IMR-90 (cell line): ENCODE measurements around the gene MED17. TPM values are rescaled to one million over a fixed set of nuclear protein-coding genes. Genes with fewer than 3 reads are reported as not detected.

Experiments used
- ATAC-seq: fragments of 200-7000 bp; cut with Tn5 transposase; 2 replicates; pipeline ENCODE4 v1.9.1; 2020; ENCODE audit warnings: low read depth, mild to moderate bottlenecking, moderate library complexity
- BruUV-seq: library from RNA; stranded (reverse); fragments of 400-500 nt; replicated peaks from 2 replicates; lab custom pipeline; 2021; lab: Mats Ljungman, UMichigan
- CTCF ChIA-PET: fragments of 300-600 bp; formaldehyde crosslinking; extraction: SDS; loops from one replicate; lab custom pipeline; 2021; ENCODE audit warnings: antibody characterized with exemption; lab: Yijun Ruan, JAX
- POLR2A ChIA-PET: fragments of 300-600 bp; sonication (Branson Sonifier 250); formaldehyde crosslinking; loops from one replicate; lab custom pipeline; 2022; ENCODE audit warnings: antibody characterized with exemption; ENCODE audit not compliant: unreplicated experiment; lab: Charles Lee
- DNase-seq: peaks from one replicate; pipeline ENCODE4 v3.0.0; 2013
- H2AFZ ChIP-seq: replicated peaks from 2 replicates; pipeline ENCODE3; 2013; ENCODE audit warnings: low read length, mild to moderate bottlenecking; ENCODE audit not compliant: poor library complexity
- H2AK5ac ChIP-seq: 2 replicates; pipeline ENCODE4 v1.6.1; 2013; ENCODE audit warnings: low read depth, low read length, inconsistent platforms
- H2AK9ac ChIP-seq: replicated peaks from 2 replicates; pipeline ENCODE3; 2013; ENCODE audit warnings: mild to moderate bottlenecking, low read depth, low read length, moderate library complexity; ENCODE audit not compliant: poor library complexity
- H2BK120ac ChIP-seq: 2 replicates; pipeline ENCODE4 v1.6.1; 2013; ENCODE audit warnings: low read depth, low read length, inconsistent platforms
- H2BK15ac ChIP-seq: 3 replicates; pipeline ENCODE4 v1.6.1; 2013; ENCODE audit warnings: low read depth, low read length, inconsistent platforms
- H2BK20ac ChIP-seq: 2 replicates; pipeline ENCODE4 v1.6.1; 2013; ENCODE audit warnings: low read depth, mild to moderate bottlenecking, inconsistent platforms, low read length, moderate library complexity
- H2BK5ac ChIP-seq: 2 replicates; pipeline ENCODE4 v1.6.1; 2013; ENCODE audit warnings: mild to moderate bottlenecking, low read depth, low read length, inconsistent platforms; ENCODE audit not compliant: poor library complexity, severe bottlenecking
- H3K14ac ChIP-seq: replicated peaks from 2 replicates; pipeline ENCODE4 v1.6.1; 2013; ENCODE audit warnings: low read depth, low read length, inconsistent platforms
- H3K18ac ChIP-seq: 2 replicates; pipeline ENCODE4 v1.6.1; 2013; ENCODE audit warnings: low read depth, low read length, control low read depth
- H3K23ac ChIP-seq: 2 replicates; pipeline ENCODE4 v1.6.1; 2013; ENCODE audit warnings: low read depth, low read length, inconsistent platforms
- H3K27ac ChIP-seq: 2 replicates; pipeline ENCODE4 v1.5.1; 2013; ENCODE audit warnings: mild to moderate bottlenecking, control low read depth, low read length; ENCODE audit not compliant: insufficient read depth
- H3K27me3 ChIP-seq: 2 replicates; pipeline ENCODE4 v1.6.1; 2013; ENCODE audit warnings: low read length; ENCODE audit not compliant: control insufficient read depth, insufficient read depth
- H3K36me3 ChIP-seq: 2 replicates; pipeline ENCODE4 v1.6.1; 2013; ENCODE audit warnings: low read length, mixed read lengths; ENCODE audit not compliant: control insufficient read depth, insufficient read depth
- H3K4ac ChIP-seq: 2 replicates; pipeline ENCODE4 v1.6.1; 2013; ENCODE audit warnings: low read depth, low read length, inconsistent platforms
- H3K4me1 ChIP-seq: 2 replicates; pipeline ENCODE4 v1.6.1; 2013; ENCODE audit warnings: low read length, mixed read lengths; ENCODE audit not compliant: control insufficient read depth, insufficient read depth
- H3K4me2 ChIP-seq: 2 replicates; pipeline ENCODE4 v1.6.1; 2013; ENCODE audit warnings: low read depth, mild to moderate bottlenecking, control low read depth, low read length, moderate library complexity
- H3K4me3 ChIP-seq: 2 replicates; pipeline ENCODE4 v1.5.1; 2013; ENCODE audit warnings: low read depth, mild to moderate bottlenecking, control low read depth, low read length, moderate library complexity; ENCODE audit not compliant: insufficient read depth
- H3K56ac ChIP-seq: 2 replicates; pipeline ENCODE4 v1.6.1; 2013; ENCODE audit warnings: low read length, inconsistent platforms; ENCODE audit not compliant: insufficient read depth; ENCODE audit errors: extremely low read depth
- H3K79me1 ChIP-seq, 2 experiments: 2 replicates each; pipeline ENCODE4 v1.6.1; 2013; ENCODE audit warnings: low read length in 2 of 2, inconsistent platforms in 1 of 2, low read depth in 1 of 2
- H3K9ac ChIP-seq: 2 replicates; pipeline ENCODE4 v1.6.1; 2013; ENCODE audit warnings: low read depth, low read length, control low read depth
- H3K9me1 ChIP-seq: 2 replicates; pipeline ENCODE4 v1.6.1; 2013; ENCODE audit warnings: low read length, inconsistent platforms; ENCODE audit not compliant: insufficient read depth
- H3K9me3 ChIP-seq: 2 replicates; pipeline ENCODE4 v1.6.1; 2013; ENCODE audit warnings: low read length; ENCODE audit not compliant: control insufficient read depth, insufficient read depth
- H4K20me1 ChIP-seq: 2 replicates; pipeline ENCODE4 v1.6.1; 2013; ENCODE audit warnings: low read length, inconsistent platforms; ENCODE audit not compliant: insufficient read depth
- H4K5ac ChIP-seq: 2 replicates; pipeline ENCODE4 v1.6.1; 2013; ENCODE audit warnings: mild to moderate bottlenecking, low read depth, low read length, control low read depth
- H4K8ac ChIP-seq, 2 experiments: 2 replicates each; pipeline ENCODE4 v1.6.1; 2013; ENCODE audit warnings: low read depth in 2 of 2, low read length in 2 of 2, control low read depth in 1 of 2, inconsistent platforms in 1 of 2
- H4K91ac ChIP-seq: 2 replicates; pipeline ENCODE4 v1.6.1; 2013; ENCODE audit warnings: low read depth, low read length, inconsistent platforms; ENCODE audit not compliant: insufficient read depth
- BHLHE40 ChIP-seq: fragments of 150-350 bp; IDR thresholded peaks from 2 replicates; pipeline ENCODE4 v1.6.1; 2016; ENCODE audit warnings: mild to moderate bottlenecking, low read depth, low read length
- CEBPB ChIP-seq: IDR thresholded peaks from 2 replicates; pipeline ENCODE4 v1.6.1; 2012; ENCODE audit warnings: low read depth, low read length, improper control_type of control experiment
- FOS ChIP-seq: fragments of 150-350 bp; IDR thresholded peaks from 2 replicates; pipeline ENCODE4 v1.6.1; 2016; ENCODE audit warnings: low read depth, low read length
- MAZ ChIP-seq: IDR thresholded peaks from 2 replicates; pipeline ENCODE4 v1.6.1; 2012; ENCODE audit warnings: low read depth, mild to moderate bottlenecking, low read length, improper control_type of control experiment, moderate library complexity, borderline replicate concordance
- POLR2A ChIP-seq: IDR thresholded peaks from 2 replicates; pipeline ENCODE4 v1.6.1; 2012; ENCODE audit warnings: mild to moderate bottlenecking, low read depth, low read length
- RAD21 ChIP-seq: IDR thresholded peaks from 2 replicates; pipeline ENCODE4 v1.6.1; 2012; ENCODE audit warnings: low read length, improper control_type of control experiment
- RFX5 ChIP-seq: IDR thresholded peaks from 2 replicates; pipeline ENCODE4 v1.8.0; 2012; ENCODE audit warnings: low read depth, mild to moderate bottlenecking, low read length, moderate library complexity
- WGBS, 2 experiments: methylation state at CpG; one replicate each; pipeline versions ENCODE4 v1.1.5 to v1.1.7; 2013; ENCODE audit warnings: missing lambda C conversion rate in 2 of 2; ENCODE audit not compliant: insufficient read length in 1 of 2; ENCODE audit errors: extremely low coverage in 2 of 2; 5-methylcytosine and 5-hydroxymethylcytosine counted together
- dilution Hi-C: fragments of 300-500 bp; cut with HindIII; formaldehyde crosslinking; loops from one replicate; pipeline ENCODE4 v1.14.3; 2018; ENCODE audit warnings: low sequenced_read_pairs; ENCODE audit not compliant: unreplicated experiment
- in situ Hi-C: fragments of 300-500 bp; cut with MboI; formaldehyde crosslinking; loops from 3 replicates; pipeline ENCODE4 v1.14.3; 2019; ENCODE audit warnings: low sequenced_read_pairs, inconsistent platforms, mixed read lengths
- intact Hi-C: fragments of 100-400 bp; cut with micrococcal nuclease; formaldehyde crosslinking; loops from 2 replicates; pipeline ENCODE4 v1.10.0; 2022
- polyA plus RNA-seq, 3 experiments: library from polyadenylated mRNA; depleted of rRNA; stranded (reverse); fragments of >200 nt; gene quantifications; 2 replicates each; pipeline ENCODE4 v1.2.3, GENCODE V29; 2012; ENCODE audit warnings: low replicate concordance in 1 of 3
- total RNA-seq: library from RNA; depleted of rRNA; stranded (reverse); fragments of >200 nt; gene quantifications from 2 replicates; pipeline ENCODE4 v1.2.3, GENCODE V29; 2012
- TF ChIP-seq, protein P1 (sequence below): conservative IDR thresholded peaks from 2 replicates; pipeline ENCODE4 v1.5.1; 2012; ENCODE audit warnings: mild to moderate bottlenecking, low read depth, low read length, improper control_type of control experiment

Gene MED17
- total and polyA plus RNA-seq, 2 of the 4 experiments (the other 2 are of a cell fraction): 20.0 to 23.3 TPM

GRCh38 chr11:93791493-93791892 lies 7.4 kb downstream of the MED17 start:
- no peak overlapping the region for H4K8ac ChIP-seq
- dilution Hi-C loops: no loop called here
- H2BK120ac ChIP-seq: no peak overlapping the region
- ChIA-PET CTCF (interaction anchor here (0.8 kb wide), 1 partner anchor 10 kb away, joined by 4 read pairs; no protein-coding TSS in a partner anchor), POLR2A (no interaction called here)
- DNase-seq: no peak
- H3K23ac ChIP-seq: no peak overlapping the region; the same call in 1 of the 2 replicates
- H4K91ac ChIP-seq: no peak overlapping the region
- BruUV-seq: no TSS peak
- no peaks in the 10 kb centered on the region for H3K27me3 ChIP-seq
- peaks cover 20% of the 10 kb centered on the region for H4K20me1 ChIP-seq
- no peak overlapping the region for H3K27ac ChIP-seq
- in situ Hi-C loops: no loop called here
- no peak overlapping the region for H2AK5ac ChIP-seq
- no peak overlapping the region for H2BK20ac ChIP-seq
- H3K9me1 ChIP-seq: 0 out of 2 replicates have a peak, but pooled peaks cover 2% of the 10 kb centered on the region
- ATAC-seq: no peak
- H3K4ac ChIP-seq: no peak overlapping the region
- no peak overlapping the region for H3K18ac ChIP-seq
- H3K14ac ChIP-seq: no peak overlapping the region
- H4K5ac ChIP-seq: no peak overlapping the region
- peaks cover 7 to 43% of the 10 kb centered on the region in 2 experiments; a peak in 3 of 4 replicates for H3K79me1 ChIP-seq
- no peaks in the 10 kb centered on the region for H3K9me3 ChIP-seq
- peaks cover 45% of the 10 kb centered on the region for H3K36me3 ChIP-seq
- H2BK5ac ChIP-seq: no peak overlapping the region
- no peak overlapping the region for H2AFZ ChIP-seq
- H2BK15ac ChIP-seq: no peak overlapping the region
- no peak overlapping the region for H3K9ac ChIP-seq
- intact Hi-C loops: no loop called here
- H3K56ac ChIP-seq: no peak overlapping the region
- H3K4me2 ChIP-seq: no peak overlapping the region
- no CpG with 5 or more reads among the region's 5 CpGs for WGBS, 2 experiments
- TF ChIP-seq POLR2A: no peak
- TF ChIP-seq CEBPB: 0 out of 2 replicates have a peak, but pooled peaks have one; percentile 2
- TF ChIP-seq FOS: no peak
- TF ChIP-seq MAZ: no peak
- no peak for TF ChIP-seq RAD21
- TF ChIP-seq, protein P1, sequence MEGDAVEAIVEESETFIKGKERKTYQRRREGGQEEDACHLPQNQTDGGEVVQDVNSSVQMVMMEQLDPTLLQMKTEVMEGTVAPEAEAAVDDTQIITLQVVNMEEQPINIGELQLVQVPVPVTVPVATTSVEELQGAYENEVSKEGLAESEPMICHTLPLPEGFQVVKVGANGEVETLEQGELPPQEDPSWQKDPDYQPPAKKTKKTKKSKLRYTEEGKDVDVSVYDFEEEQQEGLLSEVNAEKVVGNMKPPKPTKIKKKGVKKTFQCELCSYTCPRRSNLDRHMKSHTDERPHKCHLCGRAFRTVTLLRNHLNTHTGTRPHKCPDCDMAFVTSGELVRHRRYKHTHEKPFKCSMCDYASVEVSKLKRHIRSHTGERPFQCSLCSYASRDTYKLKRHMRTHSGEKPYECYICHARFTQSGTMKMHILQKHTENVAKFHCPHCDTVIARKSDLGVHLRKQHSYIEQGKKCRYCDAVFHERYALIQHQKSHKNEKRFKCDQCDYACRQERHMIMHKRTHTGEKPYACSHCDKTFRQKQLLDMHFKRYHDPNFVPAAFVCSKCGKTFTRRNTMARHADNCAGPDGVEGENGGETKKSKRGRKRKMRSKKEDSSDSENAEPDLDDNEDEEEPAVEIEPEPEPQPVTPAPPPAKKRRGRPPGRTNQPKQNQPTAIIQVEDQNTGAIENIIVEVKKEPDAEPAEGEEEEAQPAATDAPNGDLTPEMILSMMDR: no peak
- no peak for TF ChIP-seq RFX5
- no peak for TF ChIP-seq BHLHE40
- no peak overlapping the region for H2AK9ac ChIP-seq
- H3K4me3 ChIP-seq: no peak overlapping the region
- 0 out of 2 replicates have a peak, but pooled peaks cover 1% of the 10 kb centered on the region for H3K4me1 ChIP-seq
